UCSD-AML1 (cell line): Measurements from ENCODE around the gene SYT6.

Experiments used
- DNase-seq: peaks from one replicate; lab custom pipeline; 2025; ENCODE audit not compliant: unreplicated experiment; lab: John Stamatoyannopoulos, UW

SYT6 gene, protein sequence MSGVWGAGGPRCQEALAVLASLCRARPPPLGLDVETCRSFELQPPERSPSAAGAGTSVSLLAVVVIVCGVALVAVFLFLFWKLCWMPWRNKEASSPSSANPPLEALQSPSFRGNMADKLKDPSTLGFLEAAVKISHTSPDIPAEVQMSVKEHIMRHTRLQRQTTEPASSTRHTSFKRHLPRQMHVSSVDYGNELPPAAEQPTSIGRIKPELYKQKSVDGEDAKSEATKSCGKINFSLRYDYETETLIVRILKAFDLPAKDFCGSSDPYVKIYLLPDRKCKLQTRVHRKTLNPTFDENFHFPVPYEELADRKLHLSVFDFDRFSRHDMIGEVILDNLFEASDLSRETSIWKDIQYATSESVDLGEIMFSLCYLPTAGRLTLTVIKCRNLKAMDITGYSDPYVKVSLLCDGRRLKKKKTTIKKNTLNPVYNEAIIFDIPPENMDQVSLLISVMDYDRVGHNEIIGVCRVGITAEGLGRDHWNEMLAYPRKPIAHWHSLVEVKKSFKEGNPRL

DNA sequence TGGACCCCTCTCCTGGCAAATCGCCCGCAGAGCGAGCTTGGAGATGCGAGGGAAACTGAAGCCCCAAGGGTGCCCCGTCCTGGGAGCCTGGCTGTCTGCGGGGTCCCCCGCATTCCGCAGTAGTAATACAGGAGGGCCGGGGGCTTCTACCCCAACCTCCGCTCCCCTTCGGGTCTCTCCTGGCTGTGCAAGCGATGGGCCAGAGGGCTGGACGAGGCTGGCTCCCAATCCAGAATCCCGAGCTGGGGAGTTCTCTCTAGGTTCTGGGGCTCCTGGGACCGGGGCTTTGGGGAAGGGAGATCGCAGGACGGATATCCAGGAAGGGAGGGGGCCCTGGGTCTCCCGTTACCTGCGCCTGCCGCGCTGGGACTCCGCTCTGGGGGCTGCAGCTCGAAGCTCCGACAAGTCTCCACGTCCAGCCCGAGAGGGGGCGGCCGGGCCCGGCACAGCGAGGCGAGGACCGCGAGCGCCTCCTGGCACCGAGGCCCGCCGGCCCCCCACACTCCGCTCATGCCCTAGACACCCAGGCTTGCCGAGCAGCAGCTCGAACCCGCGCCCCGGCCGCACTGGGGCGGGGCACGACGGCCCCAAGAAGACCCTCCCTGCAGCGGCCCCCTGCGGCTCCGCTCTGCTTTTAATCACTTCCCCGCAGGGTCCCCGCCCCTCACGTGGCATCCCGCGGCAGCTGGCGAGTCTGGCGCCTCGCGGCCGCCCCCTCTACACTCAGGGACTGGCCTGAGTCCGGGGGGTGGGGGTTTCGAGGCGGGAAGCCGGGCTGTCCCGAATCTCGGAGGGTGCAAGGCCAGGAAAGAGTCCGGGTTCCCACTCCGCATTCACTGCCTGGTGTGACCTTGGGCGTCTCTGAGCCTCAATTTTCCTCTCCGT lies at the start of gene SYT6:
Gene SYT6, minus strand, starts transcription at position 609 of the 885 bp plus-strand sequence. Its CDS starts 97 bp downstream, at position 512.
- DNase-seq: no peak

DNA sequence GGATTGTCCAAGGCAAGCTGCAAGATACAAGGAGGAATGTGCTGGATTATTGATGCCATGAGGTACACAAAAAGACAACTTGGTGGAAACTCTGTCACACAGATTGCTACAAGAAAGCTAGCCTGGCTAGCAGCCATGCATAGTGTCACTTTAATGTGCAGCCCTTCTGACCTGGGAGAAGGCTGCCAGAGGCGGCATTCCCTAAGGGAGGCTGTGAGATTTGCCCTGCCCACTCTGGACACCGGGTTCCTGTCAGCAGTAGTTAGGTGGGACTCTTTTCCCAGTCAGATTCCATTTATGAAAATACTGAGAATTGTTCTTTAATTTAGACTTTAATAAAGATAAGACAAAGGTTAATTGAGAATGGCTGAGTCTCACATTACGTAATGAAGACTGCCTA lies 47.8 kb upstream of the SYT6 start:
- no peak for DNase-seq

DNA sequence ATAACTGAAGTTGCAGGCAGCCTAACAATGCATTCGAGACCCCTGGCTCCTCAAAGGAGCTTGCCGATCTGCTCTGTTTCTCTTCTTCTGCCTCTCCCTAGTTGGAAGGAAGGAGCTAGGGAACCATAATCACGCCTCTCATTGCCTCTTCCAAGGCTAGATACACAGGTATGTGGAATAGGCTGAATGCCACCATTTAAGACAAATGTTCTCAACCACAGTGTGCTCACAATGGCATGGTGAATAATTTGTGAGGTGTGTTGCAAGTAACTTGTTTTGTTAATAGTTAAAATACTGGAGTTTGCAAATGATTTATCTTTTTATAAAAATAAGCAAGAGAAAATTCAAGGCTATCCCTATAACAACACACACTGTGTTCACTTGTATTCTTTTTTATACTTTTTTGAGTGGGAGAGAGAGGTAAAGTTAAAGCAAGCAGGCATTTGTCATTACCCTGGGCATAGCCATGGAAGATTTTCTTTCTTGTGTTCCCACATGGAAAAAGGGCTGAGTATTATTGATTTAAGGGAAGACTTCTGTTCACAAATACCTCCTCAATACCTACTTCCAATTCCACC lies 45.4 kb upstream of the SYT6 start:
- DNase-seq: no peak

DNA sequence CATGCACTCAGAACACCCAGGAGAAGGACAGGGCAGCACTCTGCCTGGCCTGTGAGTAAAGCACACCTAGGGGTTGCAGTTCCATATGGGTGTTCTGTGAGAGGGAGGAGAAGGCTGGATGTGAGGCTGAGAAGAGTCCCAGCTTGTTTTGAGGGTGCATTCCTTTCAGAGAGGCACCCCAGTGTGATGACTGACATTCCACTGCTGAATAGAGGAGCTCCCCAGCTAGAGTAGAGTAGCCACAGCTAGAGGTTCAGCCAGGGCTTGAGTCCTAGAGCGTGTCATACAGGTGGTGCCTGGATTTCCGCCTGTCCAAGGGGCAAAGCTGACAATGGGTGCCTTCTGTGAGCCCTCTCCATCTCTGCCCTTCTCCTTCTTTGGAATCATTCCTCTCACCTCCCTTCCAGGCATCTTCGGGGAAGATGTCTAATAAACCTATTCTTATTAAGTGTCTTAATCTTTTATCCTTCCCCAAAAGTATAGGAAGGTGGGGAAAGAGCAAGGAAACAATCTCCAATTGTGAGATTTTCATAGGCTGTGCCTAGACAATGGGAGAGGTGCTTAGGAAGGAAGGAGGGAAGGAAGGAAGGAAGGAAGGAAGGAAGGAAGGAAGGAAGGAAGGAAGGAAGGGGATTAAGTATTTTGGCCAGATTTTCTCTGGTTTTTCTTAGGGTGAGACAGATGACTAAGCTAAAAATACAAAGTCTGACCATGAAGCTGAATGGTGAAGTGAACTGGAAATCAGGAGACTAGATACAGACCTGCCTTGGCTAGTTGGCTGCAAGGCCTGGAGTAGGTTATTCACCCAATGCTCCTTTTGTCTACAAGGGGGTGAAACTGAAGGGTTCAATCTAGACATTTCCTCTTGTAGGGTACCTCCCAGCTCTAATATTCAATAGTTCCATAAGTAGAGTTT lies 43.6 kb upstream of the SYT6 start:
- DNase-seq: no peak

DNA sequence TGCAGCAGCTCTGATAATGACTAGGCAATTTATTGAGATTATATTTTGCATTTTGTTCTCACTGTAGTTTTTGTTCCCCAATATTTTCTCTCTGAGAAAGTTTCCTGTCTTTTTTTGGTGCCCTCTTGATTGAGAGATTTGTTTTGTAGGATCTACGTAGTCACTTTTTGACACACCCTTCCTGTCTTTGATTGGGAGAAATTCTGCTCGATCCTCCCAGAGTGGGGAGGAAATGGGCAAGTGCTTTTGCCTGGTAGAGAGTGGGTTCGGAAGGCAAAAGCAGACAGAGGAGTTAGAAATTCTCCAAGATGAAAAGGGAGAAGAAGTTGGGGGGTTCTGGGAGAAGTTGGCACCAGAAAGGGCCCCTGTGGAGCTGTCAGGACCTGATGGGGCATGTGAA lies 42.1 kb upstream of the SYT6 start:
- DNase-seq: no peak

DNA sequence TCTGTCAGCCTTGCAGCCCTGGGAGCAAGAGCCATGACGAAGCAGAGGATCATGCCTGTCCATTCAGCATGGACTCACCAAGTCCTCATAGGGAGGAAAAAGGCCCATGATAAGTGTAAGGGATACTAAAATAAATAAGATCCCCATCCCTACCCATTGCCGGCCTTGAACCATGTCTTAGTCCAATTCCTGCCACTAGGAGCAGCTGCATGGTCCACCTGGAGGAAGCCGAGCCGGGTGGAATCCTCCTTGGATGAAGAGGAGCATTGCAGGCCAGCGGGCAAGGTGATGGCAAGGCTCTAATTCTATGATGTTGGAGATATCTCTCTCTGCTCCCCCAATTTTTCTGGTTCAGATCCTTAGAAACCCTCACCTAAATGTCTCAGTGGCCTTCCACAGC lies 38.7 kb upstream of the SYT6 start:
- no peak for DNase-seq

DNA sequence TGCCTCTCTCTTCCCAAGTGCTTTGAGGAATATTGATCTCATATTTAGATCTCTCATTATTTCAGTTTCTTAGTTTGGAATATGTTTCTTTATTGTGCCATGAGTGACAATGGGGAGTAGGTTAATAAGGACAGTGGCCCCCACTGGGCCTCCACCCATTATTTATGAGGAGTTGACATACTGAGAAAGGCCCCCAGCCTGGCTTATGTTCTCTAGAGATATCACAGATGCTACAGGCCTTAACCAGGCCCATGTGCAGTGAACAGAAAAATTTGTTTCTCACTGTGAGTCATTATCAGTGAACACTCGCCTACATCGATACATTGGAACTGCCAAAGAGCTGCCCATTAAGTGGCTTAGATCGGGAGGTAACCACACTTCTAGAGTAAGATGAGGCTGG lies 35.7 kb upstream of the SYT6 start:
- DNase-seq: no peak

DNA sequence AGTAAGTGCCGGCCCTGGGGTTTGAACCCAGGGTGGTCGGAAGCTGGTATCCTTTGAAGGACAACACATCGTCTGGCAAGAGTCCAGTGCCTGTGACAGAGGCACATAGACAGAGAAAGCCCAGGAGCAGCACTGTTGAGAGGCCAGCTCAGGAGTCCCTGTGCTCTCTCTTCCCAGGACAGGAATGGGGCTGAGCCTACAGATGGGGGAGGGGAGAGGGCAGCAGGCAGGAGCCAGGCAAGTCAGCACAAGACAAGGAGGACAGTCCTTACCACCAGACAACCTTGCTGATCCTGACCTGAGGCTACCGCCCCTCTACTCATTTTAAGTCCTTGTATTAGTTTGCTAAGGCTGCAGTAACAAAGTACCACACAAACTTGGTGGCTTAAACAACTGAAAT lies 27.7 kb upstream of the SYT6 start:
- no peak for DNase-seq

DNA sequence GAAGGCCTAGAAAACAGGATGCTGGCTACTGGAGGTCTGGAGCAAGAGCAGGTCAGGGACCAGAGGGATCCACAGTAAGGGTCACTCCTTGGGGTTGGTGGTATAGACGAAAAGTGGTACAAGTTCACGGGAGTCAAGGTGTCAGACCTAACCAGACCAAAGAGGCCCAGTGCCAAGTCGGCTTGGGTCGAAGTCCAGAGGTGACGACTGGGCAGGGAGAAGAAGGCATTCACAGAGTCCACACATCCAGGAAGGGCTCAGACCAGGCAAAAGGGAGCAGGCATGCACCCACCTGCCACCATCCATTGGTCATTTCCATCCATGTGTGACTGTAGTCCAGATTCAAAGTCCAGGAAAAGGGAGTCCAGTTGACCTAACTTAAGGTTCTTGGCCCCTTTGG lies 27.1 kb upstream of the SYT6 start:
- DNase-seq: no peak

DNA sequence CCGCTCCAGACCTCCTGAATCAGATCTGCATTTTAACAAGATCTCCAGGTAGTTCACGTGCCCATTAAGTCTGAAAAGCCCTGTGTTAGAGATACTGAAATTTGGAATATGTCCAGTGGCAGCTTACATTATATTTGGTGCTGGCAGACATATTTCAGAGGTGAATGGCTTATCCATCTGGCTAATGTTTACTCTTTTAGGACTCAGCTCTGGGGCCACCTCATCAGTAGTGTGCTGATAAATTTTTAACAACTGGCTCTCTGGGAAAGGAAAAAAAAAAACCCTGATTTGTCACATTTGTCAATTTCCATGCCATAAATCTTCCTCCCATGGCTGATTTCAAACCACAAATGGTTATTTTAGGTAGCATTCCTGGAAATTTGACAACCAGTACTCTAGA lies 25.3 kb upstream of the SYT6 start:
- DNase-seq: no peak

DNA sequence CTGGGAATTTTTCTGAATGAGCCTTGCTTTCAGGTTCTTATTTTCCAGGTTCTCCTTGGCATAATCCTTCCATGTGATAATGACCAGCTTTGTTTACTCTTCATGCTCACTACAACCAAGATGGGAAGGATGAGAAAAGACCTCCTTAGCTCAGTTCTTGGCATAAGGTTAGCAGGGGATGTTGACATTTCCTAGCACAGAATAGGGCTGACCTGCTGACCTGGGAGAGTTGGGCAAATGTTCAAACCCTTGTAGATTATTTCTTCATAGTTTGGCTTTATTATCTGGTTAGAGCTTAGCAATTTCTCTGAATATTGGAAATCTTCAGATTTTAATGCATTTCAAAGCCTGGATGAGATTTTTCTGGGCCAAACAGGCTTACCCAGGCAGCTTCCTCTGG lies 23.6 kb upstream of the SYT6 start:
- no peak for DNase-seq

DNA sequence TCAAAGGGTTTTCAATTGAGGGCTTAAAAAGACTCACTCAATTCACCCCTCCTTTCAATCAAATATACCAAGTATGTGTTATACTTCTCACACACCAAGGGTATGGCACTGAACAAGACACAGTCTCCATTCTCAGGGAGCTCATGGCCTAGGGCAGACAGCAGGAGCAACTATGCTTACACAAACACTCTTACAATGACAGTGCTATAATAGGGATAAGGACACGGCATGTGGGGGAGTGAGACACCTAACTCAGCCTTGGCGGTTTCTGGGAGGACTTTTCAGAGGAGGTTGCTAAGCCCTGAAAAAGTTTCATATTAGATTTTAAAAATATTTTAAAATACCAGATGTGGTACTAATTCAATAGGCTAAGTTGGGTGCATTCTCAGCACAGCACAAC lies 22.7 kb upstream of the SYT6 start:
- no peak for DNase-seq

DNA sequence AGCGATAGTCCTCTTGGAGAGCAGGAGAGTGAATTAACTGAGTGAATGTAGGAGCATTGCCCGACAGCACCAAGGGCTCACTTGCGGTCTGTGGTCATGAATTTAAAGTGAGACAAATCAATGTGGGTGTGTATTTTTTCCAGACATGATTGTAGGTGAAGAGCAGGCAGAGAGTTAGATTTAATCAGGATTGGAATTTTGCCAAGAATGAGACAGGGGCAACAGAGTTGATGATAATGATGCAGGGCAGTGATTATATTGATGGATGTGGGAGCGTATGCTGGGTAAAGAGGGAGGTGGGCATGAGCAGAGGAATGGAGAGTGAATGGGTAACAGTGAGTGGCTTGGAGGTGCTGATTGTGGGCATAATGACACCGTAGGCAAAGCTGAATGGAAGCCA lies 20.0 kb upstream of the SYT6 start:
- DNase-seq: no peak

DNA sequence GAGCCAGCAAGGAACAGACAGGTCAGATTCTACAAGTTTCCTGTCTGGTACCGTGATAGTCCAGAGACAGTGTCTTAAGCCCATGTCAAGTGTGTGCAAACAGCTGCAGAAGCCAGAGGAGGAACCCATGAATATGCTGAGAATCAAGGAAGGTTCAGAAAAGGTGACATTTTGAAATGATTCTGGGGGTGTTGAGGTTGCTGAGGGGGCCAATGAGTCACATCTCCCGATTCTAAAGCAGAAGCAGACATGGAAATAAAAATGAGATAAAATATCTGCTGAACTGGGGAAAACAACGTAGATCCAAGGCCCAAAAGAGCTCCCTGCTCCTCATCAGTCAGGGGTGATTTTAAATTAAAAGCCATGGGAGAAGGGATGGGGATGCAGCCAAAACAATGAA lies 15.8 kb upstream of the SYT6 start:
- DNase-seq: no peak

DNA sequence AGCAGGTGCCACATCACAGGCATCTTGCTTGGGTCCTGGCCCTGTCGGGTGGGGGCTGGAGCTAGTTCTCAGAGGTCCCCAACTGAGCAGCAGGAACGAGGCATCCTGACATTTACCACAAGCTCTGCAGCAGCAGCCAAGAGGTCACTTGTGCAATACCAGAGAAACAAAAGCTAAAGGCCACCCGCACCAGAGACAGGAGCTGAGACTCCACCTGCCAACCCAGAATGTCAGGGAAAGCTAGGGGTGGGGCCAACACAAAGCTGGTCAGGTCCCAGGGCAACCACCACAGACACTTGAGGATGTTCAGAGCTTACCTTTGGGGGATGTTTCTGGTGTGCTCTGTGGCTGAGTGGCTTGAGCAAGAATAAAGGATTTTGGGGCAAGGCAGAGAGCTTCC lies 13.6 kb upstream of the SYT6 start:
- no peak for DNase-seq

DNA sequence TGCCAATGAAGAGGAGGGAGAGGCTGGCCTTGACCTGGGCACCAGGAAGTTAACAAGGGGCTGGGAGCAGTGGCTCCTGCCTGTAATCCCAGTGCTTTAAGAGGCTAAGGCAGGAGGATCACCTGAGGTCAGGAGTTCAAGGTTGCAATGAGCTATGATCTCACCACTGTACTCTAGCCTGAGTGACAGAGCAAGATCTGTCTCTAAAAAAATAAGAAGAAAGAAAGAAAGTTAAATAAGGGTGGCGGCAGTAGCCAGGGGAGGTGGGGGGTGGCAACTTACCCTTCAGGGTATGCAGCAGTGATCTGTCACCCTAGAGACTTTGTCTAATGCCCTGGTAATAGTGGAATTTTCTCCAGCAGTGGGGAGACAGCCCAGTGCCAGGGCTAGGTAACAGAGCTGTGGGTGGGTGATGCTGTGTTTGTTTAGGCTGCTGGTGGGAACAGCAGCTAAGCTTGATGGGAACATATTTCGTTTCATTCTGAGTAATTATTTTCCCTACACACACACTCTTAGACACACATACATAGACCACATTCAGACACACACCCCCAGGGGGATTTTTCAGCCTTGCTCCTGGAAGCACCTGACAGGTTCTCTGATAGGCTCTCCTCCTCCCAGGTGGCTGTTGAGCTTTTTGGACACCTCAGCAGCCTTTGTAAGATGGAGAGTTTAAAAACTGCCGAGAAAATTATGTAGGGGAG lies 11.3 kb upstream of the SYT6 start:
- DNase-seq: no peak

DNA sequence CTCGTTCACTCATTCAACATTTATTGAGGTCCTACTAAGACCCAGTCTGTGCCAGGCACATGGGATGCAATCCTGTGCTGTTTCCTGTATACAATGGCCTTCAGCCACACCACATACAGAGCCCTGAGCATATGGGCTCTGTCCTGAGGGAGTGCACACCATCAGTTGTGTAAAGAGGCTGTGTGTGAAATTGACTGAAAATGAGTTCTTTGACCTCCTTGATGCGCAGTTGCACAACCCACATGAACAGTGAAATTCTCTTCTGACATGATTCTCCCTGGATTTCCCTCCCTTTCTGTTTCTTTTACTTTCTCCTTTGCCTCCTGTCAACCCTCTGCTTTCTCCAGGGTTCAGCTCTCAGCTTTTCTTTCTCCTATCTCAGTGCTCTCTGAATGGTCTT lies 6.3 kb upstream of the SYT6 start:
- no peak for DNase-seq

DNA sequence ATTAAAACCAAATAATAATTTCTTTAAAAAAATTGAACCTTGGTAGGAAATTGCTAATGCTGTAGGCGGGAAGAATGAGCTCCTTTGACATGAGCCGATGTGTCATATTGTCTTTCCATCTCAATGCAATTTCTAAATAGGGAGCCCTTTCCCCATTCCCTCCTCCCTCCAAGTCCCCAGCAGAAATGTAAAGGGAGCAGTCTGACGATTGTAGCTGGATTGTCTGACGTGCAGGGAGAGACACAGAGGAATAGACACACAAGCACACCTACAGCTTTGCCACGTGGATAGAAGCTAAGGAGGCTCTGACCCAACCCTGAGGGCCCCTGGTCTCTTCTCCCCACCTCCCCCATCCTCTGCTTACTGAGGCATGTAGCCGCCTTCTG lies 3.6 kb upstream of the SYT6 start:
- DNase-seq: no peak

DNA sequence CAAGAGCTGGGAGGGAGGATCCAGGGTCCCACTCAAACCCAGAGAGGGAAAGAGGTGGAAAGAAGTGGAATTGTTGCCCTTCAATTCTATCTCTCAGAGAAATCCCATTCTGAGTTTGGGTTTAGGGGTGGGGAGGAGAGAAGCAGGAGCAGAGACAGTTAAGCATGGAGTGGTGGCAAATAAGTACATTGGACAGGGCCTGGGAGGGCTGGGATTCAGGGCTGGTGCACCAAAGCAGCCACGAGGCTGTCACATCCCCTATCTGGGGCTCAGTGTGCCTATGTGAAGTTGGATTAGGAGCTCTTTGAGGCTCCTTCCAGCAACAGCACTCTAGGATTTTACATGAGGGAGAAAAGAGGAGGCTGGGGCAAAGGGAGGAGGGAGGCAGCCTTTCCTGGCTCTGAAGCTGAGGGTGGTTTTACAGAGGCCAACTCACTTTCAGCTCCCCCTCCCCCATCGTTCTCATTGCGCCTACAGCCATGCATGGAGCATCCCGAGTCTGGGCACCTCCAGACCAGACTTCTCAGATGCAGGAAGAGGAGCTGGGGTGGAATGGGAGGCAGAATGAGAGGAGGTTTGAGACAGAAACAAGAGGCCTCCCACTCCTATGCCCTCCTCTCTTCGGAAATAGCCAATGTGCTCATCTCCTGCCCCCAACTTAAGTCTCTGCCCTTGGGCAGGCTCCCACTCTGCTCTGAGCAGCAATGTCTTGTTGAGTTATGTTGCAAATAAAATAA lies 3.0 kb upstream of the SYT6 start:
- no peak for DNase-seq
